Fibroblast of villous mesenchyme (primary cell): ENCODE results near the gene GPBP1. TPM values are rescaled to one million over a fixed set of nuclear protein-coding genes. Genes with fewer than 3 reads are reported as not detected.
A peak's percentile ranks its signal among the peaks of the same experiment; 100 is the strongest.
"Not testable (repeated sequence)": the region's sequence is repeated elsewhere in the genome, so short reads cannot be mapped to it uniquely, and the experiment has no call there.

ENCODE experiments used
- DNase-seq: peaks from one replicate; pipeline ENCODE4 v3.0.0-alpha.2; 2010; ENCODE audit warnings: low read depth
- H3K4me3 ChIP-seq: 2 replicates; pipeline ENCODE4 v1.5.1; 2011; ENCODE audit warnings: low read depth, mild to moderate bottlenecking, low read length
- CTCF ChIP-seq: IDR thresholded peaks from 2 replicates; pipeline ENCODE4 v1.5.1; 2012; ENCODE audit warnings: low read depth, mild to moderate bottlenecking, low read length; ENCODE audit not compliant: insufficient read depth
- total RNA-seq: library from RNA; depleted of rRNA; stranded (reverse); fragments of >200 nt; gene quantifications from 2 replicates; pipeline ENCODE4 v1.2.3, GENCODE V29; 2012

The GPBP1 gene
- total RNA-seq, 1 donor: 73.0 TPM

- no peak for DNase-seq
Measured at GRCh38 chr5:57262541-57262940, 88.7 kb downstream of the GPBP1 start.

GRCh38 chr5:57267805-57268204, 93.9 kb downstream of the GPBP1 start:
- no peak for TF ChIP-seq CTCF
- H3K4me3 ChIP-seq: no peak overlapping the region
- peak; percentile 42 for DNase-seq

More at GRCh38 chr5:57262541-57262940, 88.7 kb downstream of the GPBP1 start:
- no peak overlapping the region for H3K4me3 ChIP-seq
- no peak for TF ChIP-seq CTCF

GRCh38 chr5:57276353-57276752, 102.5 kb downstream of the GPBP1 start:
- no peak for TF ChIP-seq CTCF
- DNase-seq: no peak

GRCh38 chr5:57277085-57277484, 103.2 kb downstream of the GPBP1 start:
- peak; percentile 37 for DNase-seq
- H3K4me3 ChIP-seq: no peak overlapping the region
- TF ChIP-seq CTCF: peak; percentile 29

More at GRCh38 chr5:57276353-57276752, 102.5 kb downstream of the GPBP1 start:
- no peak overlapping the region for H3K4me3 ChIP-seq

GRCh38 chr5:57280853-57281252, 107.0 kb downstream of the GPBP1 start:
- no peak overlapping the region for H3K4me3 ChIP-seq
- no peak for DNase-seq
- TF ChIP-seq CTCF: no peak

GRCh38 chr5:57285084-57285483, 111.2 kb downstream of the GPBP1 start:
- DNase-seq, H3K4me3 ChIP-seq: not testable (repeated sequence)

GRCh38 chr5:57291894-57292293, 118.0 kb downstream of the GPBP1 start:
- no peak for DNase-seq
- H3K4me3 ChIP-seq: no peak overlapping the region
- TF ChIP-seq CTCF: no peak
